IMR-90 (cell line): ENCODE data around the gene DCUN1D3. TPM values are rescaled to one million over a fixed set of nuclear protein-coding genes. Genes with fewer than 3 reads are reported as not detected.

Experiments
- ATAC-seq: fragments of 200-7000 bp; cut with Tn5 transposase; 2 replicates; pipeline ENCODE4 v1.9.1; 2020; ENCODE audit warnings: low read depth, mild to moderate bottlenecking, moderate library complexity
- BruUV-seq: library from RNA; stranded (reverse); fragments of 400-500 nt; replicated peaks from 2 replicates; lab custom pipeline; 2021; lab: Mats Ljungman, UMichigan
- CTCF ChIA-PET: fragments of 300-600 bp; formaldehyde crosslinking; extraction: SDS; loops from one replicate; lab custom pipeline; 2021; ENCODE audit warnings: antibody characterized with exemption; lab: Yijun Ruan, JAX
- POLR2A ChIA-PET: fragments of 300-600 bp; sonication (Branson Sonifier 250); formaldehyde crosslinking; loops from one replicate; lab custom pipeline; 2022; ENCODE audit warnings: antibody characterized with exemption; ENCODE audit not compliant: unreplicated experiment; lab: Charles Lee
- DNase-seq: peaks from one replicate; pipeline ENCODE4 v3.0.0; 2013
- H2AFZ ChIP-seq: replicated peaks from 2 replicates; pipeline ENCODE3; 2013; ENCODE audit warnings: low read length, mild to moderate bottlenecking; ENCODE audit not compliant: poor library complexity
- H2AK5ac ChIP-seq: 2 replicates; pipeline ENCODE4 v1.6.1; 2013; ENCODE audit warnings: low read depth, low read length, inconsistent platforms
- H2AK9ac ChIP-seq: replicated peaks from 2 replicates; pipeline ENCODE3; 2013; ENCODE audit warnings: mild to moderate bottlenecking, low read depth, low read length, moderate library complexity; ENCODE audit not compliant: poor library complexity
- H2BK120ac ChIP-seq: 2 replicates; pipeline ENCODE4 v1.6.1; 2013; ENCODE audit warnings: low read depth, low read length, inconsistent platforms
- H2BK15ac ChIP-seq: 3 replicates; pipeline ENCODE4 v1.6.1; 2013; ENCODE audit warnings: low read depth, low read length, inconsistent platforms
- H2BK20ac ChIP-seq: 2 replicates; pipeline ENCODE4 v1.6.1; 2013; ENCODE audit warnings: low read depth, mild to moderate bottlenecking, inconsistent platforms, low read length, moderate library complexity
- H2BK5ac ChIP-seq: 2 replicates; pipeline ENCODE4 v1.6.1; 2013; ENCODE audit warnings: mild to moderate bottlenecking, low read depth, low read length, inconsistent platforms; ENCODE audit not compliant: poor library complexity, severe bottlenecking
- H3K14ac ChIP-seq: replicated peaks from 2 replicates; pipeline ENCODE4 v1.6.1; 2013; ENCODE audit warnings: low read depth, low read length, inconsistent platforms
- H3K18ac ChIP-seq: 2 replicates; pipeline ENCODE4 v1.6.1; 2013; ENCODE audit warnings: low read depth, low read length, control low read depth
- H3K23ac ChIP-seq: 2 replicates; pipeline ENCODE4 v1.6.1; 2013; ENCODE audit warnings: low read depth, low read length, inconsistent platforms
- H3K27ac ChIP-seq: 2 replicates; pipeline ENCODE4 v1.5.1; 2013; ENCODE audit warnings: mild to moderate bottlenecking, control low read depth, low read length; ENCODE audit not compliant: insufficient read depth
- H3K27me3 ChIP-seq: 2 replicates; pipeline ENCODE4 v1.6.1; 2013; ENCODE audit warnings: low read length; ENCODE audit not compliant: control insufficient read depth, insufficient read depth
- H3K36me3 ChIP-seq: 2 replicates; pipeline ENCODE4 v1.6.1; 2013; ENCODE audit warnings: low read length, mixed read lengths; ENCODE audit not compliant: control insufficient read depth, insufficient read depth
- H3K4ac ChIP-seq: 2 replicates; pipeline ENCODE4 v1.6.1; 2013; ENCODE audit warnings: low read depth, low read length, inconsistent platforms
- H3K4me1 ChIP-seq: 2 replicates; pipeline ENCODE4 v1.6.1; 2013; ENCODE audit warnings: low read length, mixed read lengths; ENCODE audit not compliant: control insufficient read depth, insufficient read depth
- H3K4me2 ChIP-seq: 2 replicates; pipeline ENCODE4 v1.6.1; 2013; ENCODE audit warnings: low read depth, mild to moderate bottlenecking, control low read depth, low read length, moderate library complexity
- H3K4me3 ChIP-seq: 2 replicates; pipeline ENCODE4 v1.5.1; 2013; ENCODE audit warnings: low read depth, mild to moderate bottlenecking, control low read depth, low read length, moderate library complexity; ENCODE audit not compliant: insufficient read depth
- H3K56ac ChIP-seq: 2 replicates; pipeline ENCODE4 v1.6.1; 2013; ENCODE audit warnings: low read length, inconsistent platforms; ENCODE audit not compliant: insufficient read depth; ENCODE audit errors: extremely low read depth
- H3K79me1 ChIP-seq, 2 experiments: 2 replicates each; pipeline ENCODE4 v1.6.1; 2013; ENCODE audit warnings: low read length in 2 of 2, inconsistent platforms in 1 of 2, low read depth in 1 of 2
- H3K9ac ChIP-seq: 2 replicates; pipeline ENCODE4 v1.6.1; 2013; ENCODE audit warnings: low read depth, low read length, control low read depth
- H3K9me1 ChIP-seq: 2 replicates; pipeline ENCODE4 v1.6.1; 2013; ENCODE audit warnings: low read length, inconsistent platforms; ENCODE audit not compliant: insufficient read depth
- H3K9me3 ChIP-seq: 2 replicates; pipeline ENCODE4 v1.6.1; 2013; ENCODE audit warnings: low read length; ENCODE audit not compliant: control insufficient read depth, insufficient read depth
- H4K20me1 ChIP-seq: 2 replicates; pipeline ENCODE4 v1.6.1; 2013; ENCODE audit warnings: low read length, inconsistent platforms; ENCODE audit not compliant: insufficient read depth
- H4K5ac ChIP-seq: 2 replicates; pipeline ENCODE4 v1.6.1; 2013; ENCODE audit warnings: mild to moderate bottlenecking, low read depth, low read length, control low read depth
- H4K8ac ChIP-seq, 2 experiments: 2 replicates each; pipeline ENCODE4 v1.6.1; 2013; ENCODE audit warnings: low read depth in 2 of 2, low read length in 2 of 2, control low read depth in 1 of 2, inconsistent platforms in 1 of 2
- H4K91ac ChIP-seq: 2 replicates; pipeline ENCODE4 v1.6.1; 2013; ENCODE audit warnings: low read depth, low read length, inconsistent platforms; ENCODE audit not compliant: insufficient read depth
- RAD21 ChIP-seq: IDR thresholded peaks from 2 replicates; pipeline ENCODE4 v1.6.1; 2012; ENCODE audit warnings: low read length, improper control_type of control experiment
- USF2 ChIP-seq: fragments of 150-350 bp; IDR thresholded peaks from 2 replicates; pipeline ENCODE4 v1.6.1; 2017; ENCODE audit warnings: mild to moderate bottlenecking, antibody characterized with exemption, low read length, low read depth
- WGBS, 2 experiments: methylation state at CpG; one replicate each; pipeline versions ENCODE4 v1.1.5 to v1.1.7; 2013; ENCODE audit warnings: missing lambda C conversion rate in 2 of 2; ENCODE audit not compliant: insufficient read length in 1 of 2; ENCODE audit errors: extremely low coverage in 2 of 2; 5-methylcytosine and 5-hydroxymethylcytosine counted together
- dilution Hi-C: fragments of 300-500 bp; cut with HindIII; formaldehyde crosslinking; loops from one replicate; pipeline ENCODE4 v1.14.3; 2018; ENCODE audit warnings: low sequenced_read_pairs; ENCODE audit not compliant: unreplicated experiment
- in situ Hi-C: fragments of 300-500 bp; cut with MboI; formaldehyde crosslinking; loops from 3 replicates; pipeline ENCODE4 v1.14.3; 2019; ENCODE audit warnings: low sequenced_read_pairs, inconsistent platforms, mixed read lengths
- intact Hi-C: fragments of 100-400 bp; cut with micrococcal nuclease; formaldehyde crosslinking; loops from 2 replicates; pipeline ENCODE4 v1.10.0; 2022
- polyA plus RNA-seq, 3 experiments: library from polyadenylated mRNA; depleted of rRNA; stranded (reverse); fragments of >200 nt; gene quantifications; 2 replicates each; pipeline ENCODE4 v1.2.3, GENCODE V29; 2012; ENCODE audit warnings: low replicate concordance in 1 of 3
- total RNA-seq: library from RNA; depleted of rRNA; stranded (reverse); fragments of >200 nt; gene quantifications from 2 replicates; pipeline ENCODE4 v1.2.3, GENCODE V29; 2012

Gene DCUN1D3
- total and polyA plus RNA-seq, 2 of the 4 experiments (the other 2 are of a cell fraction) = 8.1 to 42.3 TPM

- no peak overlapping the region for H2BK5ac ChIP-seq
- H3K4me3 ChIP-seq = no peak overlapping the region
- in situ Hi-C loops = no loop called here
- no peak overlapping the region for H2BK15ac ChIP-seq
- POLR2A ChIA-PET = no interaction called here
- H3K9ac ChIP-seq = no peak overlapping the region
- H3K9me3 ChIP-seq = no peaks in the 10 kb centered on the region
- H4K8ac ChIP-seq = no peak overlapping the region
- CTCF ChIA-PET = no interaction called here
- H2BK20ac ChIP-seq = no peak overlapping the region
- no peak overlapping the region for H3K4ac ChIP-seq
- no peak overlapping the region for H2BK120ac ChIP-seq
- no peaks in the 10 kb centered on the region for H4K20me1 ChIP-seq
- no peak for TF ChIP-seq USF2
- peak; percentile 17; the same call in 1 of the 2 replicates for TF ChIP-seq RAD21
- no peak overlapping the region for H3K4me2 ChIP-seq
- H2AK5ac ChIP-seq = no peak overlapping the region
- H3K27ac ChIP-seq = no peak overlapping the region
- no peak overlapping the region for H3K56ac ChIP-seq
- dilution Hi-C loops = no loop called here
- H3K36me3 ChIP-seq = no peaks in the 10 kb centered on the region
- ATAC-seq (no peak; the same call in 1 of the 2 replicates), DNase-seq (peak; percentile 16)
- no peak overlapping the region for H3K14ac ChIP-seq
- peak overlapping the region; percentile 11 for H2AFZ ChIP-seq
- no peaks in the 10 kb centered on the region for H3K79me1 ChIP-seq
- H3K23ac ChIP-seq = no peak overlapping the region
- H3K9me1 ChIP-seq = no peaks in the 10 kb centered on the region
- WGBS, 2 experiments = 60% methylated on average over 1 of the region's 5 CpGs; no CpG with 5 or more reads in 1 of the 2 experiments
- no peaks in the 10 kb centered on the region; the same call in 1 of the 2 replicates for H3K27me3 ChIP-seq
- H3K18ac ChIP-seq = no peak overlapping the region
- intact Hi-C loops = loop anchor here (5.0 kb wide), 1 partner anchor 93 kb away; no protein-coding TSS in a partner anchor
- no peak overlapping the region for H4K5ac ChIP-seq
- no peak overlapping the region for H4K91ac ChIP-seq
- no TSS peak for BruUV-seq
- no peak overlapping the region for H2AK9ac ChIP-seq
- H3K4me1 ChIP-seq = no peaks in the 10 kb centered on the region
These were observed 44.9 kb upstream of the DCUN1D3 start for GRCh38 chr16:20944861-20945574.
